PC-3 (cell line): ENCODE measurements around the gene VDAC2. TPM values are rescaled to one million over a fixed set of nuclear protein-coding genes. Genes with fewer than 3 reads are reported as not detected.

Experiments used
- ATAC-seq: fragments of 200-7000 bp; cut with Tn5 transposase; 2 replicates; pipeline ENCODE4 v1.9.1; 2020; ENCODE audit warnings: mild to moderate bottlenecking, moderate library complexity
- BruUV-seq: library from RNA; stranded (reverse); fragments of 400-500 nt; replicated peaks from 2 replicates; lab custom pipeline; 2021; lab: Mats Ljungman, UMichigan
- CTCF ChIA-PET: fragments of 300-600 bp; sonication (Branson Sonifier 250); formaldehyde crosslinking; loops from one replicate; lab custom pipeline; 2022; ENCODE audit warnings: antibody characterized with exemption; lab: Charles Lee
- POLR2A ChIA-PET: fragments of 300-600 bp; sonication (Branson Sonifier 250); formaldehyde crosslinking; loops from one replicate; lab custom pipeline; 2022; ENCODE audit warnings: antibody characterized with exemption; ENCODE audit not compliant: unreplicated experiment; lab: Charles Lee
- DNase-seq: peaks from one replicate; pipeline ENCODE4 v3.0.0-alpha.2; 2015
- H2AFZ ChIP-seq: fragments of 300-600 bp; sonication (generic); 2 replicates; pipeline ENCODE4 v1.6.0; 2016; ENCODE audit warnings: antibody characterized with exemption, low read length
- H3F3A ChIP-seq: fragments of 300-600 bp; sonication (generic); one replicate; pipeline ENCODE4 v1.6.0; 2017; ENCODE audit warnings: antibody characterized with exemption, low read length, control low read depth, mild to moderate bottlenecking; ENCODE audit not compliant: unreplicated experiment
- H3K27ac ChIP-seq: fragments of 300-600 bp; sonication (generic); 2 replicates; pipeline ENCODE4 v1.5.1; 2016; ENCODE audit warnings: mild to moderate bottlenecking, low read length
- H3K27me3 ChIP-seq: fragments of 300-600 bp; sonication (generic); 2 replicates; pipeline ENCODE4 v1.6.1; 2016; ENCODE audit warnings: low read length, mixed read lengths
- H3K36me3 ChIP-seq: fragments of 300-600 bp; sonication (generic); 2 replicates; pipeline ENCODE4 v1.6.1; 2016; ENCODE audit warnings: low read depth, mixed run types, low read length, mixed read lengths
- H3K4me1 ChIP-seq: fragments of 300-600 bp; sonication (generic); 2 replicates; pipeline ENCODE4 v1.5.1; 2016; ENCODE audit warnings: low read length; ENCODE audit not compliant: insufficient read depth
- H3K4me2 ChIP-seq: fragments of 300-600 bp; sonication (generic); 2 replicates; pipeline ENCODE4 v1.6.0; 2016; ENCODE audit warnings: low read length
- H3K4me3 ChIP-seq: fragments of 300-600 bp; sonication (generic); 2 replicates; pipeline ENCODE4 v1.5.1; 2016; ENCODE audit warnings: mild to moderate bottlenecking, low read length, mixed read lengths
- H3K79me2 ChIP-seq: fragments of 300-600 bp; sonication (generic); 2 replicates; pipeline ENCODE4 v1.6.1; 2017; ENCODE audit warnings: low read length, mixed read lengths
- H3K9ac ChIP-seq: fragments of 300-600 bp; sonication (generic); 2 replicates; pipeline ENCODE4 v1.6.0; 2016; ENCODE audit warnings: mild to moderate bottlenecking, low read length
- H3K9me2 ChIP-seq: fragments of 300-600 bp; sonication (generic); replicated peaks from 2 replicates; pipeline ENCODE4 v1.6.1; 2016; ENCODE audit warnings: mixed run types, low read length, mixed read lengths
- H3K9me3 ChIP-seq: fragments of 300-600 bp; sonication (generic); 2 replicates; pipeline ENCODE4 v1.6.1; 2016; ENCODE audit warnings: low read length, mixed read lengths
- H4K20me1 ChIP-seq: fragments of 300-600 bp; sonication (generic); 2 replicates; pipeline ENCODE4 v1.6.1; 2016; ENCODE audit warnings: low read length, mixed read lengths
- CTCF ChIP-seq: fragments of 300-600 bp; sonication (generic); conservative IDR thresholded peaks from 2 replicates; pipeline ENCODE4 v1.5.1; 2017; ENCODE audit warnings: antibody characterized with exemption, low read depth, mild to moderate bottlenecking, low read length
- EZH2 ChIP-seq: fragments of 300-600 bp; sonication (generic); IDR thresholded peaks from one replicate; pipeline ENCODE4 v1.6.1; 2017; ENCODE audit warnings: antibody characterized with exemption, mild to moderate bottlenecking, low read length; ENCODE audit not compliant: unreplicated experiment
- EZH2phosphoT487 ChIP-seq: fragments of 300-600 bp; sonication (generic); IDR thresholded peaks from 2 replicates; pipeline ENCODE4 v1.6.1; 2018; ENCODE audit warnings: mild to moderate bottlenecking, antibody characterized with exemption, low read length, borderline replicate concordance
- intact Hi-C: fragments of 100-400 bp; cut with micrococcal nuclease; formaldehyde crosslinking; loops from 2 replicates; pipeline ENCODE4 v1.9.0; 2023
- total RNA-seq: library from RNA; depleted of rRNA; stranded (reverse); fragments of >200 nt; gene quantifications from 2 replicates; pipeline ENCODE4 v1.2.3, GENCODE V29; 2014

VDAC2 gene
- total RNA-seq, 1 experiment from 2014 or later = 542 TPM

GRCh38 chr10:75223507-75223906 lies 12.9 kb downstream of the VDAC2 start:
- BruUV-seq = no TSS peak
- TF ChIP-seq EZH2phosphoT487 (no peak), CTCF (no peak), EZH2 (no peak)
- H4K20me1 ChIP-seq = peaks cover 83% of the 10 kb centered on the region
- intact Hi-C loops = no loop called here
- no peak overlapping the region for H3K9ac ChIP-seq
- no peak overlapping the region for H2AFZ ChIP-seq
- no peaks in the 10 kb centered on the region for H3K9me3 ChIP-seq
- H3F3A ChIP-seq = peaks cover 30% of the 10 kb centered on the region
- ATAC-seq = no peak
- CTCF ChIA-PET = no interaction called here
- H3K36me3 ChIP-seq = peaks cover 87% of the 10 kb centered on the region
- H3K4me1 ChIP-seq = peaks cover 27% of the 10 kb centered on the region
- H3K79me2 ChIP-seq = peaks cover 92% of the 10 kb centered on the region
- POLR2A ChIA-PET = no interaction called here
- H3K27me3 ChIP-seq = no peaks in the 10 kb centered on the region
- no peak overlapping the region for H3K4me2 ChIP-seq
- H3K4me3 ChIP-seq = no peak overlapping the region
- no peaks in the 10 kb centered on the region for H3K9me2 ChIP-seq
- no peak for DNase-seq
- no peak overlapping the region for H3K27ac ChIP-seq

GRCh38 chr10:75226095-75226494 lies 15.5 kb downstream of the VDAC2 start:
- peaks cover 92% of the 10 kb centered on the region for H3K36me3 ChIP-seq
- H4K20me1 ChIP-seq = peaks cover 89% of the 10 kb centered on the region
- no TSS peak for BruUV-seq
- no peaks in the 10 kb centered on the region for H3K9me2 ChIP-seq
- intact Hi-C loops = no loop called here
- no peaks in the 10 kb centered on the region for H3K9me3 ChIP-seq
- peaks cover 50% of the 10 kb centered on the region for H3F3A ChIP-seq
- ChIA-PET POLR2A (interaction anchor here (1.4 kb wide), 1 partner anchor 15 kb away, joined by 34 read pairs; the partner anchor contains the start of gene VDAC2), CTCF (interaction anchor here (0.9 to 1.4 kb wide), 3 partner anchors 10 to 173 kb away, joined by 3 to 12 read pairs (median 3); partner anchors contain the start of gene COMTD1)
- TF ChIP-seq EZH2 = no peak
- TF ChIP-seq EZH2phosphoT487 = no peak
- TF ChIP-seq CTCF = no peak
- no peak overlapping the region for H3K4me3 ChIP-seq
- DNase-seq = no peak
- no peak overlapping the region for H2AFZ ChIP-seq
- H3K27me3 ChIP-seq = no peaks in the 10 kb centered on the region
- peaks cover 27% of the 10 kb centered on the region for H3K4me1 ChIP-seq
- ATAC-seq = no peak
- H3K27ac ChIP-seq = no peak overlapping the region
- H3K4me2 ChIP-seq = no peak overlapping the region
- no peak overlapping the region for H3K9ac ChIP-seq
- H3K79me2 ChIP-seq = peaks cover 84% of the 10 kb centered on the region

- Histone ChIP-seq H4K20me1 (peaks cover 89% of the 10 kb centered on the region), H3K4me3 (no peak overlapping the region), H3K9me3 (no peaks in the 10 kb centered on the region), H3K79me2 (peaks cover 84% of the 10 kb centered on the region), H3K9ac (no peak overlapping the region), H3K9me2 (no peaks in the 10 kb centered on the region), H3K27ac (no peak overlapping the region), H3K27me3 (no peaks in the 10 kb centered on the region), H3K4me1 (peaks cover 32% of the 10 kb centered on the region), H3F3A (peaks cover 55% of the 10 kb centered on the region), H3K36me3 (peaks cover 92% of the 10 kb centered on the region), H2AFZ (no peak overlapping the region), H3K4me2 (no peak overlapping the region)
- ChIA-PET POLR2A (no interaction called here), CTCF (no interaction called here)
- intact Hi-C loops = no loop called here
- ATAC-seq (no peak), DNase-seq (no peak)
- no peak for TF ChIP-seq EZH2
- TF ChIP-seq EZH2phosphoT487 = no peak
- no peak for TF ChIP-seq CTCF
- no TSS peak for BruUV-seq
Measured at GRCh38 chr10:75226656-75227055, 16.1 kb downstream of the VDAC2 start.
